HepG2 (cell line): ENCODE data around the gene C11orf54. TPM values are rescaled to one million over a fixed set of nuclear protein-coding genes. Genes with fewer than 3 reads are reported as not detected.

Source experiments
- AGO1 ChIP-seq: fragments of 200-400 bp; formaldehyde crosslinking; IDR thresholded peaks from 2 replicates; pipeline ENCODE4 v1.6.1; 2017; ENCODE audit warnings: mild to moderate bottlenecking, low read depth, low read length, moderate library complexity; ENCODE audit not compliant: poor library complexity, severe bottlenecking
- ARID4A ChIP-seq: sonication (generic); formaldehyde crosslinking; IDR thresholded peaks from 2 replicates; pipeline ENCODE4 v1.5.0; 2020; ENCODE audit warnings: mild to moderate bottlenecking, missing genetic modification reagents, borderline replicate concordance
- BRF2 ChIP-seq: sonication (generic); formaldehyde crosslinking; IDR thresholded peaks from 2 replicates; pipeline ENCODE4 v1.8.1; 2022; ENCODE audit warnings: mild to moderate bottlenecking, missing genetic modification reagents
- HMGXB3 ChIP-seq: sonication (generic); formaldehyde crosslinking; IDR thresholded peaks from 2 replicates; pipeline ENCODE4 v1.4.0; 2020; ENCODE audit warnings: missing genetic modification reagents, borderline replicate concordance
- MEIS1 ChIP-seq: sonication (generic); formaldehyde crosslinking; IDR thresholded peaks from 2 replicates; pipeline ENCODE4 v1.9.0; 2021; ENCODE audit warnings: mild to moderate bottlenecking, missing genetic modification reagents, moderate library complexity, borderline replicate concordance
- NPAS2 ChIP-seq: sonication (generic); formaldehyde crosslinking; IDR thresholded peaks from 2 replicates; pipeline ENCODE4 v1.8.0; 2022; ENCODE audit warnings: mild to moderate bottlenecking, missing genetic modification reagents, borderline replicate concordance
- SOX13 ChIP-seq, 3 experiments: fragments of 450-650 bp in 1 of 3; sonication (generic) in 1 of 3; formaldehyde crosslinking in 1 of 3; IDR thresholded peaks in 2 of 3; conservative IDR thresholded peaks in 1 of 3; 2 replicates each; pipeline versions ENCODE4 v1.5.0 to v1.6.1; 2016 to 2020; ENCODE audit warnings: antibody characterized with exemption in 1 of 3, mild to moderate bottlenecking in 1 of 3, missing compliant biosample characterization in 1 of 3, missing genetic modification reagents in 1 of 3, moderate library complexity in 1 of 3
- XRCC5 ChIP-seq: fragments of 200-400 bp; formaldehyde crosslinking; optimal IDR thresholded peaks from 2 replicates; pipeline ENCODE3; 2017; ENCODE audit warnings: mild to moderate bottlenecking, low read length
- ZBTB46 ChIP-seq: sonication (generic); formaldehyde crosslinking; IDR thresholded peaks from 2 replicates; pipeline ENCODE4 v1.4.0; 2020; ENCODE audit warnings: mild to moderate bottlenecking, missing genetic modification reagents, borderline replicate concordance
- ZBTB8A ChIP-seq: sonication (generic); formaldehyde crosslinking; IDR thresholded peaks from 2 replicates; pipeline ENCODE4 v1.4.0; 2020; ENCODE audit warnings: mild to moderate bottlenecking, low read depth, missing genetic modification reagents, borderline replicate concordance
- ZC3H13 ChIP-seq: sonication (generic); formaldehyde crosslinking; IDR thresholded peaks from 2 replicates; pipeline ENCODE4 v1.8.1; 2023; ENCODE audit warnings: mild to moderate bottlenecking, missing genetic modification reagents, moderate library complexity
- ZFP36L2 ChIP-seq: sonication (generic); formaldehyde crosslinking; IDR thresholded peaks from 2 replicates; pipeline ENCODE4 v1.4.0; 2020; ENCODE audit warnings: missing genetic modification reagents
- ZNF160 ChIP-seq: sonication (generic); formaldehyde crosslinking; IDR thresholded peaks from 2 replicates; pipeline ENCODE4 v1.8.0; 2022; ENCODE audit warnings: mild to moderate bottlenecking, inconsistent platforms, missing genetic modification reagents
- ZNF564 ChIP-seq: sonication (generic); formaldehyde crosslinking; IDR thresholded peaks from 2 replicates; pipeline ENCODE4 v1.8.1; 2023; ENCODE audit warnings: mild to moderate bottlenecking, missing genetic modification reagents
- ZNF672 ChIP-seq: sonication (generic); formaldehyde crosslinking; IDR thresholded peaks from 2 replicates; pipeline ENCODE4 v1.8.1; 2022; ENCODE audit warnings: missing genetic modification reagents
- ZNF780A ChIP-seq: sonication (generic); formaldehyde crosslinking; IDR thresholded peaks from 2 replicates; pipeline ENCODE4 v1.8.0; 2022; ENCODE audit warnings: mild to moderate bottlenecking, missing genetic modification reagents, moderate library complexity
- polyA plus RNA-seq, 8 experiments: library from polyadenylated mRNA; depleted of rRNA in 3 of 8; stranded (reverse) in 7 of 8; unstranded in 1 of 8; fragments of >200 nt; fragmentation: Illumina TruSeq in 4 of 8; extraction: Trizol in 4 of 8; gene quantifications; 2 replicates each; pipeline versions ENCODE4 v1.2.1 to v1.2.3, GENCODE V29; 2011 to 2016; ENCODE audit warnings: low read depth in 4 of 8, missing spikeins in 1 of 8, mixed read lengths in 1 of 8; ENCODE audit not compliant: insufficient read depth in 1 of 8
- total RNA-seq, 5 experiments: library from RNA; depleted of rRNA; stranded (reverse); fragments of >200 nt; fragmentation: Illumina TruSeq; extraction: Trizol; gene quantifications; 2 replicates each; pipeline ENCODE4 v1.2.3, GENCODE V29; 2016; ENCODE audit warnings: low read depth in 1 of 5

Gene C11orf54
- total and polyA plus RNA-seq, 2 of the 13 experiments (the other 11 are each of a cell fraction or from before 2014, with no cell fraction given): 42.7 to 50.1 TPM

- TF ChIP-seq HMGXB3 (CRISPR knock-in tag): no peak
- no peak; the same call in 1 of the 2 replicates for TF ChIP-seq ZBTB8A
- no peak for TF ChIP-seq ZNF564
- TF ChIP-seq ZBTB46 (CRISPR knock-in tag): no peak
- peak; percentile 76 for TF ChIP-seq ZC3H13 (CRISPR knock-in tag)
- TF ChIP-seq XRCC5: no peak
- TF ChIP-seq ZNF780A (CRISPR knock-in tag): no peak
- TF ChIP-seq ZNF672 (CRISPR knock-in tag): no peak
- no peak for TF ChIP-seq SOX13 (IDR thresholded peaks at IDR 0.05)
- TF ChIP-seq SOX13 (CRISPR knock-in tag; conservative IDR thresholded peaks at IDR 0.05 in 1 of 2, IDR thresholded peaks at IDR 0.05 in 1 of 2): peak in 1 of 2 experiments; percentile 18; a peak in 1 of 4 replicates
- no peak; the same call in 1 of the 2 replicates for TF ChIP-seq ZFP36L2
- no peak for TF ChIP-seq ZNF160 (CRISPR knock-in tag)
- peak; percentile 93 for TF ChIP-seq ARID4A (CRISPR knock-in tag)
- TF ChIP-seq MEIS1 (CRISPR knock-in tag): peak; percentile 42; the same call in 1 of the 2 replicates
- no peak for TF ChIP-seq NPAS2 (CRISPR knock-in tag)
- no peak for TF ChIP-seq BRF2 (CRISPR knock-in tag)
- TF ChIP-seq AGO1: no peak
These were observed 42.9 kb downstream of the C11orf54 start, which contains the start of gene MED17 (continued) for GRCh38 chr11:93784145-93784934.
